SK-N-SH treated with all-trans-retinoic acid at 6 μM for 48 hours (cell line): Measurements from ENCODE around the gene STAG2.

Experiments used
- ATAC-seq: fragments of 200-7000 bp; cut with Tn5 transposase; 3 replicates; pipeline ENCODE4 v1.9.1; 2020; ENCODE audit warnings: mild to moderate bottlenecking, moderate library complexity
- ARNTL ChIP-seq: fragments of 450-650 bp; formaldehyde crosslinking; IDR thresholded peaks from 2 replicates; pipeline ENCODE4 v1.5.0; 2020; ENCODE audit warnings: low read depth, mild to moderate bottlenecking, moderate library complexity, borderline replicate concordance
- BACH2 ChIP-seq: fragments of 250-450 bp; sonication (Bioruptor Pico); IDR thresholded peaks from 2 replicates; pipeline ENCODE4 v1.9.0; 2021; ENCODE audit warnings: mild to moderate bottlenecking, borderline replicate concordance
- CREB5 ChIP-seq: fragments of 250-450 bp; sonication (Bioruptor Pico); IDR thresholded peaks from 2 replicates; pipeline ENCODE4 v1.5.1; 2020; ENCODE audit warnings: low read depth, mild to moderate bottlenecking, moderate library complexity
- CSDC2 ChIP-seq: fragments of 250-450 bp; sonication (Bioruptor Pico); IDR thresholded peaks from 2 replicates; pipeline ENCODE4 v1.5.0; 2020; ENCODE audit warnings: mild to moderate bottlenecking, moderate library complexity
- ESRRG ChIP-seq: fragments of 250-450 bp; sonication (Bioruptor Pico); IDR thresholded peaks from 2 replicates; pipeline ENCODE4 v1.6.1; 2021; ENCODE audit warnings: mild to moderate bottlenecking
- GLIS3 ChIP-seq: fragments of 250-450 bp; sonication (Bioruptor Pico); IDR thresholded peaks from 2 replicates; pipeline ENCODE4 v1.5.0; 2020; ENCODE audit warnings: mild to moderate bottlenecking, moderate library complexity
- ISL1 ChIP-seq: fragments of 250-450 bp; sonication (Bioruptor Pico); IDR thresholded peaks from 2 replicates; pipeline ENCODE4 v2.1.2; 2022; ENCODE audit warnings: mild to moderate bottlenecking, moderate library complexity
- OSR1 ChIP-seq: fragments of 250-450 bp; sonication (Bioruptor Pico); IDR thresholded peaks from 2 replicates; pipeline ENCODE4 v1.8.0; 2022; ENCODE audit warnings: moderate library complexity, mild to moderate bottlenecking, inconsistent platforms
- PATZ1 ChIP-seq: fragments of 250-450 bp; sonication (Bioruptor Pico); IDR thresholded peaks from 2 replicates; pipeline ENCODE4 v1.8.0; 2020; ENCODE audit warnings: mild to moderate bottlenecking, moderate library complexity, borderline replicate concordance
- PPARA ChIP-seq: fragments of 250-450 bp; sonication (Bioruptor Pico); IDR thresholded peaks from 2 replicates; pipeline ENCODE4 v1.5.0; 2020; ENCODE audit warnings: mild to moderate bottlenecking, borderline replicate concordance
- RARB ChIP-seq: fragments of 250-450 bp; sonication (Bioruptor Pico); IDR thresholded peaks from 2 replicates; pipeline ENCODE4 v1.8.0; 2021; ENCODE audit warnings: mild to moderate bottlenecking, moderate library complexity
- SNAI2 ChIP-seq: fragments of 250-450 bp; sonication (Bioruptor Pico); IDR thresholded peaks from 2 replicates; pipeline ENCODE4 v1.5.0; 2020; ENCODE audit warnings: mild to moderate bottlenecking, moderate library complexity
- TCF4 ChIP-seq: fragments of 250-450 bp; sonication (Bioruptor Pico); IDR thresholded peaks from 2 replicates; pipeline ENCODE4 v1.8.0; 2021; ENCODE audit warnings: mild to moderate bottlenecking, moderate library complexity, borderline replicate concordance
- TOX ChIP-seq: fragments of 250-450 bp; sonication (Bioruptor Pico); IDR thresholded peaks from 2 replicates; pipeline ENCODE4 v1.8.0; 2021; ENCODE audit warnings: mild to moderate bottlenecking, moderate library complexity, borderline replicate concordance
- ZC3H10 ChIP-seq: fragments of 250-450 bp; sonication (Bioruptor Pico); IDR thresholded peaks from 2 replicates; pipeline ENCODE4 v1.5.1; 2021; ENCODE audit warnings: mild to moderate bottlenecking, moderate library complexity
- ZFP3 ChIP-seq: fragments of 250-450 bp; sonication (Bioruptor Pico); IDR thresholded peaks from 2 replicates; pipeline ENCODE4 v1.5.0; 2020; ENCODE audit warnings: mild to moderate bottlenecking, moderate library complexity
- ZFP30 ChIP-seq: fragments of 450-650 bp; formaldehyde crosslinking; IDR thresholded peaks from 2 replicates; pipeline ENCODE4 v1.5.0; 2022; ENCODE audit warnings: mild to moderate bottlenecking, moderate library complexity
- ZNF565 ChIP-seq: fragments of 450-650 bp; formaldehyde crosslinking; conservative IDR thresholded peaks from 2 replicates; pipeline ENCODE4 v1.5.0; 2020; ENCODE audit warnings: low read depth, mild to moderate bottlenecking, moderate library complexity
- ZNF70 ChIP-seq: fragments of 450-650 bp; formaldehyde crosslinking; IDR thresholded peaks from 2 replicates; pipeline ENCODE4 v1.5.0; 2020; ENCODE audit warnings: mild to moderate bottlenecking, moderate library complexity
- ZNF8 ChIP-seq: fragments of 450-650 bp; formaldehyde crosslinking; IDR thresholded peaks from 2 replicates; pipeline ENCODE4 v1.5.0; 2020; ENCODE audit warnings: mild to moderate bottlenecking, moderate library complexity
- TF ChIP-seq, protein P1 (sequence below): fragments of 250-450 bp; sonication (Bioruptor Pico); IDR thresholded peaks from 2 replicates; pipeline ENCODE4 v1.5.0; 2020; ENCODE audit warnings: mild to moderate bottlenecking, moderate library complexity
- TF ChIP-seq, protein P2 (sequence below): fragments of 250-450 bp; sonication (Bioruptor Pico); IDR thresholded peaks from 2 replicates; pipeline ENCODE4 v1.8.0; 2021; ENCODE audit warnings: low read depth, mild to moderate bottlenecking, moderate library complexity, borderline replicate concordance

STAG2 gene

GRCh38 chrX:124086411-124086810 is 124.9 kb downstream of the STAG2 start:
- ATAC-seq, result no peak
- TF ChIP-seq PPARA (no peak), ZFP30 (CRISPR knock-in tag) (no peak), ZFP3 (CRISPR knock-in tag) (no peak)
- TF ChIP-seq, protein P1, sequence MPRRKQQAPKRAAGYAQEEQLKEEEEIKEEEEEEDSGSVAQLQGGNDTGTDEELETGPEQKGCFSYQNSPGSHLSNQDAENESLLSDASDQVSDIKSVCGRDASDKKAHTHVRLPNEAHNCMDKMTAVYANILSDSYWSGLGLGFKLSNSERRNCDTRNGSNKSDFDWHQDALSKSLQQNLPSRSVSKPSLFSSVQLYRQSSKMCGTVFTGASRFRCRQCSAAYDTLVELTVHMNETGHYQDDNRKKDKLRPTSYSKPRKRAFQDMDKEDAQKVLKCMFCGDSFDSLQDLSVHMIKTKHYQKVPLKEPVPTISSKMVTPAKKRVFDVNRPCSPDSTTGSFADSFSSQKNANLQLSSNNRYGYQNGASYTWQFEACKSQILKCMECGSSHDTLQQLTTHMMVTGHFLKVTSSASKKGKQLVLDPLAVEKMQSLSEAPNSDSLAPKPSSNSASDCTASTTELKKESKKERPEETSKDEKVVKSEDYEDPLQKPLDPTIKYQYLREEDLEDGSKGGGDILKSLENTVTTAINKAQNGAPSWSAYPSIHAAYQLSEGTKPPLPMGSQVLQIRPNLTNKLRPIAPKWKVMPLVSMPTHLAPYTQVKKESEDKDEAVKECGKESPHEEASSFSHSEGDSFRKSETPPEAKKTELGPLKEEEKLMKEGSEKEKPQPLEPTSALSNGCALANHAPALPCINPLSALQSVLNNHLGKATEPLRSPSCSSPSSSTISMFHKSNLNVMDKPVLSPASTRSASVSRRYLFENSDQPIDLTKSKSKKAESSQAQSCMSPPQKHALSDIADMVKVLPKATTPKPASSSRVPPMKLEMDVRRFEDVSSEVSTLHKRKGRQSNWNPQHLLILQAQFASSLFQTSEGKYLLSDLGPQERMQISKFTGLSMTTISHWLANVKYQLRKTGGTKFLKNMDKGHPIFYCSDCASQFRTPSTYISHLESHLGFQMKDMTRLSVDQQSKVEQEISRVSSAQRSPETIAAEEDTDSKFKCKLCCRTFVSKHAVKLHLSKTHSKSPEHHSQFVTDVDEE (CRISPR knock-in tag), result no peak

DNA sequence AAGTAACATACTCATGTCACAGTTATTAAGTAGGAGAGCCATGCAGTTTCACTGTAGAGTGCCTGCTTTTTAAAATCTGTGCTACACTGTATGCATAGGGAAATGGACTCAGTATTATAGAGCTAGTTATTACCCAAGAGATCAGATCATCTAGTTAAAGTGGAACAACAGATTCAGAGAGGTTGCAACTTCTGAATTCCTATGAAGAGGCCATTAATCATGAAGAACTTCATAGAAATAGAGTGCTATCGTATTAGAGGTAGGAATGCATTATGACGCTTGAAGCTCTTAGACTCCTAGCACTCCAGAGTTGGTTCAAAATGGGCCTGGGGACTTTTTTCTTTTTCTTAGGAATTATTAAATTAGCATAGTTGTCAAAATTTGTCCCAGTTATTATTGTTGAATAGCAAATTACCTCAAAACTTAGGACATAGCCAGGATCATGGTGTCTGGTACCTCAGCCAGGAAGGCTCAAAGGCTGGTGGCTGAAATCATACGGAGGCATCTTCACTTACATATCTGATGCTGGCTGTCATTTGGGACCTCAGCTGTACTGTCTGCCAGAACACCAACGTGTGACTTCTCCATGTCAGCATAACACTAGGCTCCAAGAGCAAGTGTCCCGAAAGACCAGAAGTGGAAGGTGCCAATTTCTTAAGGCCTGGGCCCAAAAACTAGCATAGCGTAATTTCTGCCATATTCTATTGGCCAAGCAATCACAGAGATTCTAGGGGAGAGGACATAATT is 125.7 kb downstream of the STAG2 start:
- ATAC-seq, result no peak

GRCh38 chrX:124093222-124093621 is 131.7 kb downstream of the STAG2 start:
- no peak for ATAC-seq
- no peak for TF ChIP-seq ESRRG
- TF ChIP-seq RARB (CRISPR knock-in tag), result no peak
- TF ChIP-seq ZNF70 (CRISPR knock-in tag), result no peak
- no peak for TF ChIP-seq CREB5 (CRISPR knock-in tag)
- no peak for TF ChIP-seq ZNF565
- no peak for TF ChIP-seq GLIS3 (CRISPR knock-in tag)
- no peak for TF ChIP-seq PPARA
- TF ChIP-seq, protein P2, sequence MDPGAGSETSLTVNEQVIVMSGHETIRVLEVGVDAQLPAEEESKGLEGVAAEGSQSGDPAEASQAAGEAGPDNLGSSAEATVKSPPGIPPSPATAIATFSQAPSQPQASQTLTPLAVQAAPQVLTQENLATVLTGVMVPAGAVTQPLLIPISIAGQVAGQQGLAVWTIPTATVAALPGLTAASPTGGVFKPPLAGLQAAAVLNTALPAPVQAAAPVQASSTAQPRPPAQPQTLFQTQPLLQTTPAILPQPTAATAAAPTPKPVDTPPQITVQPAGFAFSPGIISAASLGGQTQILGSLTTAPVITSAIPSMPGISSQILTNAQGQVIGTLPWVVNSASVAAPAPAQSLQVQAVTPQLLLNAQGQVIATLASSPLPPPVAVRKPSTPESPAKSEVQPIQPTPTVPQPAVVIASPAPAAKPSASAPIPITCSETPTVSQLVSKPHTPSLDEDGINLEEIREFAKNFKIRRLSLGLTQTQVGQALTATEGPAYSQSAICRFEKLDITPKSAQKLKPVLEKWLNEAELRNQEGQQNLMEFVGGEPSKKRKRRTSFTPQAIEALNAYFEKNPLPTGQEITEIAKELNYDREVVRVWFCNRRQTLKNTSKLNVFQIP (CRISPR knock-in tag), result no peak
- no peak for TF ChIP-seq TCF4 (CRISPR knock-in tag)
- no peak for TF ChIP-seq OSR1 (CRISPR knock-in tag)
- TF ChIP-seq CSDC2 (CRISPR knock-in tag), result no peak
- no peak for TF ChIP-seq ZNF8 (CRISPR knock-in tag)

More for the DNA sequence above, 125.7 kb downstream of the STAG2 start:
- TF ChIP-seq PATZ1 (CRISPR knock-in tag) (no peak), ZNF70 (CRISPR knock-in tag) (no peak), ZNF8 (CRISPR knock-in tag) (no peak), PPARA (no peak), BACH2 (CRISPR knock-in tag) (no peak), TOX (CRISPR knock-in tag) (no peak), ZNF565 (no peak), OSR1 (CRISPR knock-in tag) (no peak), RARB (CRISPR knock-in tag) (no peak), ZFP30 (CRISPR knock-in tag) (no peak), CSDC2 (CRISPR knock-in tag) (no peak), ZC3H10 (CRISPR knock-in tag) (no peak), ARNTL (no peak), ISL1 (no peak), GLIS3 (CRISPR knock-in tag) (no peak), ESRRG (no peak), TCF4 (CRISPR knock-in tag) (no peak), SNAI2 (no peak)
- TF ChIP-seq, protein P1 (CRISPR knock-in tag), result no peak
- TF ChIP-seq, protein P2 (CRISPR knock-in tag), result no peak
- TF ChIP-seq, all 23 proteins: peak for 0
